ENCODE data around the gene B3GNT9. TPM values are rescaled to one million over a fixed set of nuclear protein-coding genes. Genes with fewer than 3 reads are reported as not detected.
A peak's percentile ranks its signal among the peaks of the same experiment; 100 is the strongest.

Gene B3GNT9
- total and polyA plus RNA-seq, 2 donors from 2014 or later = 12.1 to 16.7 TPM

DNA sequence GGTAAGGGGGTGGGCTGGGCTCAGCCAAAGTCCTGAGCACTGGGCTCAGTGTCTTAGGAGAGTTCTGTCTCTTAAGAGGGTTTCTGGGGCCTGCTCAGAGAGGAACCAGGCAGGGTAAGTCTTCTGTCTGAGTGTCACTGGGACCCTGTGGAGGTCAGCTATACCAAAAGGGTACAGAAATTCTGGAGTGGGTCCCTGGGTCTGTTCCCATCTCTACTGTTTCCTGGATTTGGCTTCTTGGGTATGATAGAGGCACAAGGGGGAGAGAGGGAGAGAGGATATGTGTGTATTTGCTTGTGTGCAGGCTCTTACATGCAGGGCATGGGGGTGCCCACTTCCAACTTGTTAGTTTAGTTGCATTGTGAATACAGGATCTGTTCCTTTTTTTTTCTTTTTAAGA, 42.7 kb upstream of the B3GNT9 start:
- no peaks in the 10 kb centered on the region for H3K27me3 ChIP-seq (ENCODE audit: control insufficient read depth, insufficient read depth, low read length)
- no peak for FAIRE-seq
- peak overlapping the region in 1 of 3 donors; percentile 99 for H3K4me3 ChIP-seq (ENCODE audit: low read length in 3 of 3)
- peaks cover 0 to 49% (median 34%) of the 10 kb centered on the region in 3 donors for H3K4me1 ChIP-seq (ENCODE audit: control insufficient read depth in 2 of 3, insufficient read depth in 2 of 3, low read depth in 1 of 3, low read length in 3 of 3)
- H3K36me3 ChIP-seq (ENCODE audit: control insufficient read depth in 2 of 3, insufficient read depth in 3 of 3, low read length in 3 of 3) = peaks cover 7 to 48% (median 26%) of the 10 kb centered on the region in 3 donors
- TF ChIP-seq, protein P1, sequence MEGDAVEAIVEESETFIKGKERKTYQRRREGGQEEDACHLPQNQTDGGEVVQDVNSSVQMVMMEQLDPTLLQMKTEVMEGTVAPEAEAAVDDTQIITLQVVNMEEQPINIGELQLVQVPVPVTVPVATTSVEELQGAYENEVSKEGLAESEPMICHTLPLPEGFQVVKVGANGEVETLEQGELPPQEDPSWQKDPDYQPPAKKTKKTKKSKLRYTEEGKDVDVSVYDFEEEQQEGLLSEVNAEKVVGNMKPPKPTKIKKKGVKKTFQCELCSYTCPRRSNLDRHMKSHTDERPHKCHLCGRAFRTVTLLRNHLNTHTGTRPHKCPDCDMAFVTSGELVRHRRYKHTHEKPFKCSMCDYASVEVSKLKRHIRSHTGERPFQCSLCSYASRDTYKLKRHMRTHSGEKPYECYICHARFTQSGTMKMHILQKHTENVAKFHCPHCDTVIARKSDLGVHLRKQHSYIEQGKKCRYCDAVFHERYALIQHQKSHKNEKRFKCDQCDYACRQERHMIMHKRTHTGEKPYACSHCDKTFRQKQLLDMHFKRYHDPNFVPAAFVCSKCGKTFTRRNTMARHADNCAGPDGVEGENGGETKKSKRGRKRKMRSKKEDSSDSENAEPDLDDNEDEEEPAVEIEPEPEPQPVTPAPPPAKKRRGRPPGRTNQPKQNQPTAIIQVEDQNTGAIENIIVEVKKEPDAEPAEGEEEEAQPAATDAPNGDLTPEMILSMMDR (IDR thresholded peaks at IDR 0.05; ENCODE audit: borderline replicate concordance, extremely low read depth, insufficient read depth) = no peak
- H3K9me3 ChIP-seq (ENCODE audit: control insufficient read depth in 2 of 3, insufficient read depth in 1 of 3, low read length in 3 of 3) = no peaks in the 10 kb centered on the region
- H3K27ac ChIP-seq (ENCODE audit: low read depth in 2 of 2, low read length in 2 of 2) = no peak overlapping the region
- peak overlapping the region in 1 of 3 donors; percentile 99 for H3K9ac ChIP-seq (ENCODE audit: low read length in 3 of 3)
- intact Hi-C loops (cut with DNase I) = no loop called here
- no peak for DNase-seq

GRCh38 chr16:67192781-67193361, 42.1 kb upstream of the B3GNT9 start:
- Histone ChIP-seq H3K4me3 (ENCODE audit: low read length in 3 of 3) (peak overlapping the region; percentile 86 to 99 (median 93)), H3K36me3 (ENCODE audit: control insufficient read depth in 2 of 3, insufficient read depth in 3 of 3, low read length in 3 of 3) (peaks cover 7 to 45% (median 26%) of the 10 kb centered on the region in 3 donors), H3K9me3 (ENCODE audit: control insufficient read depth in 2 of 3, insufficient read depth in 1 of 3, low read length in 3 of 3) (no peaks in the 10 kb centered on the region), H3K4me1 (ENCODE audit: control insufficient read depth in 2 of 3, insufficient read depth in 2 of 3, low read depth in 1 of 3, low read length in 3 of 3) (peaks cover 0 to 42% (median 28%) of the 10 kb centered on the region in 3 donors), H3K27me3 (ENCODE audit: control insufficient read depth, insufficient read depth, low read length) (no peaks in the 10 kb centered on the region), H3K27ac (ENCODE audit: low read depth in 2 of 2, low read length in 2 of 2) (no peak overlapping the region), H3K9ac (ENCODE audit: low read length in 3 of 3) (peak overlapping the region; percentile 59 to 99 (median 97))
- intact Hi-C loops (cut with DNase I) = no loop called here
- no peak for FAIRE-seq
- TF ChIP-seq, protein P1 (IDR thresholded peaks at IDR 0.05; ENCODE audit: borderline replicate concordance, extremely low read depth, insufficient read depth) = no peak
- no peak for DNase-seq

- FAIRE-seq (no peak), DNase-seq (peak; percentile 90 to 96 (median 94))
- Histone ChIP-seq H3K4me3 (ENCODE audit: low read length in 3 of 3) (peak within 1 kb of the TSS; percentile 86 to 99 (median 93)), H3K9ac (ENCODE audit: low read length in 3 of 3) (peak within 1 kb of the TSS; percentile 59 to 99 (median 97)), H3K36me3 (ENCODE audit: control insufficient read depth in 2 of 3, insufficient read depth in 3 of 3, low read length in 3 of 3) (peaks cover 7 to 38% (median 24%) of the 10 kb centered on the region in 3 donors), H3K4me1 (ENCODE audit: control insufficient read depth in 2 of 3, insufficient read depth in 2 of 3, low read depth in 1 of 3, low read length in 3 of 3) (peaks cover 0 to 35% (median 21%) of the 10 kb centered on the region in 3 donors), H3K27me3 (ENCODE audit: control insufficient read depth, insufficient read depth, low read length) (no peaks in the 10 kb centered on the region), H3K9me3 (ENCODE audit: control insufficient read depth in 2 of 3, insufficient read depth in 1 of 3, low read length in 3 of 3) (no peaks in the 10 kb centered on the region), H3K27ac (ENCODE audit: low read depth in 2 of 2, low read length in 2 of 2) (no peak within 1 kb of the TSS)
- TF ChIP-seq, protein P1 (IDR thresholded peaks at IDR 0.05; ENCODE audit: borderline replicate concordance, extremely low read depth, insufficient read depth) = no peak
- intact Hi-C loops (cut with DNase I) = no loop called here
Observed at GRCh38 chr16:67191995-67192681, 41.3 kb upstream of the B3GNT9 start, which contains the start of gene E2F4. Gene E2F4 (plus strand): TSS chr16:67192155. CDS start chr16:67192228, 73 bp downstream.

Measured in kidney (tissue), 14 donors.